Loucy (cell line): ENCODE data around the gene MMP11.

Experiments used
- H2AFZ ChIP-seq: fragments of 200-600 bp; sonication (generic); 2 replicates; pipeline ENCODE4 v1.6.0; 2016; ENCODE audit warnings: antibody characterized with exemption, mild to moderate bottlenecking, low read length, moderate library complexity
- H3F3A ChIP-seq: fragments of 200-600 bp; 2 replicates; pipeline ENCODE4 v1.6.0; 2016; ENCODE audit warnings: antibody characterized with exemption, low read depth, mild to moderate bottlenecking
- H3K27me3 ChIP-seq: fragments of 200-600 bp; sonication (generic); 2 replicates; pipeline ENCODE4 v1.6.1; 2014; ENCODE audit warnings: low read length, mild to moderate bottlenecking; ENCODE audit not compliant: insufficient read depth, poor library complexity, severe bottlenecking
- H3K36me3 ChIP-seq: fragments of 200-600 bp; sonication (generic); 2 replicates; pipeline ENCODE4 v1.6.1; 2016; ENCODE audit warnings: low read length; ENCODE audit not compliant: insufficient read depth
- H3K4me1 ChIP-seq: fragments of 200-600 bp; sonication (generic); 2 replicates; pipeline ENCODE4 v1.5.1; 2014; ENCODE audit warnings: low read length, mild to moderate bottlenecking; ENCODE audit not compliant: insufficient read depth, poor library complexity, severe bottlenecking
- H3K4me2 ChIP-seq: fragments of 200-600 bp; sonication (generic); 2 replicates; pipeline ENCODE4 v1.6.0; 2014; ENCODE audit warnings: antibody characterized with exemption, low read length, low read depth, mild to moderate bottlenecking; ENCODE audit not compliant: poor library complexity, severe bottlenecking
- H3K4me3 ChIP-seq: fragments of 200-600 bp; sonication (generic); 2 replicates; pipeline ENCODE4 v1.5.1; 2014; ENCODE audit warnings: low read length, mild to moderate bottlenecking, mixed read lengths; ENCODE audit not compliant: poor library complexity, severe bottlenecking
- H3K79me2 ChIP-seq: fragments of 200-600 bp; sonication (generic); 2 replicates; pipeline ENCODE4 v1.6.1; 2014; ENCODE audit warnings: low read length; ENCODE audit not compliant: insufficient read depth
- H3K9ac ChIP-seq: fragments of 200-600 bp; sonication (generic); 2 replicates; pipeline ENCODE4 v1.6.0; 2014; ENCODE audit warnings: mild to moderate bottlenecking, low read depth, low read length, moderate library complexity; ENCODE audit not compliant: poor library complexity, severe bottlenecking
- H3K9me2 ChIP-seq: fragments of 200-600 bp; sonication (generic); replicated peaks from 2 replicates; pipeline ENCODE4 v1.6.1; 2016; ENCODE audit warnings: low read depth, low read length, mixed read lengths
- H3K9me3 ChIP-seq: fragments of 200-600 bp; sonication (generic); 2 replicates; pipeline ENCODE4 v1.6.1; 2014; ENCODE audit warnings: mild to moderate bottlenecking, antibody characterized with exemption, low read length, low read depth; ENCODE audit not compliant: insufficient read depth
- H4K20me1 ChIP-seq: fragments of 200-600 bp; sonication (generic); 2 replicates; pipeline ENCODE4 v1.6.0; 2014; ENCODE audit warnings: antibody characterized with exemption, low read length, mild to moderate bottlenecking; ENCODE audit not compliant: insufficient read depth, poor library complexity, severe bottlenecking
- EZH2phosphoT487 ChIP-seq: fragments of 200-600 bp; IDR thresholded peaks from 2 replicates; pipeline ENCODE4 v1.6.1; 2018; ENCODE audit warnings: antibody characterized with exemption, mild to moderate bottlenecking, moderate library complexity, borderline replicate concordance
- TF ChIP-seq, protein P1 (sequence below): fragments of 200-600 bp; sonication (generic); conservative IDR thresholded peaks from 2 replicates; pipeline ENCODE4 v1.5.1; 2014; ENCODE audit warnings: mild to moderate bottlenecking, antibody characterized with exemption, low read length

MMP11 gene

DNA sequence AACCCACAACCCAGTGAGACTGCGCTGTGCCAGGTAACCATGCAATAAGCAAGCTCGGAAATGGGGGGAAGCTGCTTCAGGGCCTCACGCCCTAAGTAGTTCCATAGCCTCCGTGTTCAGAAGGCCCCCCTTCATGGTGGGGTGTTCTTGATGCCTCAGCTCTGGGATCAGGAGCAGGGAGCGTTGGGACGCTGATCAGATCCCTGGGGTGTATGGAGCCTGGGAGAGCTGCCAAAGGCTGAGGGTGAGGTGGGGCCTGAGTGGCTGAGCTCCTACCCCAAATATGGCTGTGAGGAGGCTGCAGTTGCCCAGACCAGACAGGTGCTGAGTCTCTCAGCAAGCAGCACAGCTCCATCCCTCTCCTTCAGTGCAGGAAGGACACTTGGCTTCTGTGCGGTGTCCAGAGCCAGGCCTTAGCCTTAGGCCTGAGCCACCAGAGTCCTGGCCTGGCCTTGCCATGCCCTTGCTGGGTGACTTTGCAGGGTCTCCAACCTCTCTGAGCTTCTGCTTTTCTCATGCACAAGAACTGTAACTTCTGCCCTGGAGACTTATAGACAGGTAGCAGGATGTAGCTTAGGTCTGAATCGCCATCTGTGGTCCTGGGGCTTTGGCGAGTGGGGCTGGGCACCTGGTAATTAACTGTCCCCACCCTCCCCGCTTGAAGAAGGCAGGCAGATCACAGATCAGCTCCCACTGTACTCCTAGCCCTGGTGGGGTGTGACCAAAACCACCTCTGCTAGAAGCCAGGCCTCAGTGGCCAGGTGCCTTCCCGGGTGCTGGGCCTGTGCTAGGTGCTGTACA is 5.3 kb downstream of the MMP11 start:
- H3K4me1 ChIP-seq: peaks cover 5% of the 10 kb centered on the region
- H3K4me2 ChIP-seq: no peak overlapping the region
- TF ChIP-seq, protein P1, sequence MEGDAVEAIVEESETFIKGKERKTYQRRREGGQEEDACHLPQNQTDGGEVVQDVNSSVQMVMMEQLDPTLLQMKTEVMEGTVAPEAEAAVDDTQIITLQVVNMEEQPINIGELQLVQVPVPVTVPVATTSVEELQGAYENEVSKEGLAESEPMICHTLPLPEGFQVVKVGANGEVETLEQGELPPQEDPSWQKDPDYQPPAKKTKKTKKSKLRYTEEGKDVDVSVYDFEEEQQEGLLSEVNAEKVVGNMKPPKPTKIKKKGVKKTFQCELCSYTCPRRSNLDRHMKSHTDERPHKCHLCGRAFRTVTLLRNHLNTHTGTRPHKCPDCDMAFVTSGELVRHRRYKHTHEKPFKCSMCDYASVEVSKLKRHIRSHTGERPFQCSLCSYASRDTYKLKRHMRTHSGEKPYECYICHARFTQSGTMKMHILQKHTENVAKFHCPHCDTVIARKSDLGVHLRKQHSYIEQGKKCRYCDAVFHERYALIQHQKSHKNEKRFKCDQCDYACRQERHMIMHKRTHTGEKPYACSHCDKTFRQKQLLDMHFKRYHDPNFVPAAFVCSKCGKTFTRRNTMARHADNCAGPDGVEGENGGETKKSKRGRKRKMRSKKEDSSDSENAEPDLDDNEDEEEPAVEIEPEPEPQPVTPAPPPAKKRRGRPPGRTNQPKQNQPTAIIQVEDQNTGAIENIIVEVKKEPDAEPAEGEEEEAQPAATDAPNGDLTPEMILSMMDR: no peak
- TF ChIP-seq EZH2phosphoT487: no peak
- no peaks in the 10 kb centered on the region for H3K9me3 ChIP-seq
- no peak overlapping the region for H3K4me3 ChIP-seq
- no peaks in the 10 kb centered on the region for H3K27me3 ChIP-seq
- H3K36me3 ChIP-seq: no peaks in the 10 kb centered on the region
- no peak overlapping the region for H2AFZ ChIP-seq
- no peaks in the 10 kb centered on the region for H3K79me2 ChIP-seq
- no peak overlapping the region for H3K9ac ChIP-seq
- H3K9me2 ChIP-seq: no peaks in the 10 kb centered on the region
- no peaks in the 10 kb centered on the region for H4K20me1 ChIP-seq
- no peaks in the 10 kb centered on the region for H3F3A ChIP-seq

DNA sequence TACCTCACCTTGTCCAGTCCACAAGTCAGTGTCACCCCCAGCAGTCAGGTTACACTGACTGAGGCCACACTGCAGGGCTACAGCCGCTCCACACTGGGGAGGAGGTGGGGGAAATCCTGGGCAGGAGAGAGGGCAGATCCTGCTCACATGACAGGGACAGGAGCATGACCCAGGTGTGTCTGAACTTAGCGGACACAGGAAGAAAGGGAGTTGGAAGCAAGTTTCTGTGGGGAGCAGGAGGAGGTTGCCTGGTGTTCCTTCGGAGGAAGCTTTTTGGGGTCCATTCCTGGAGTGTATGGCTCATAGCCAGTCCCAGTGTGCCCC is 5.9 kb downstream of the MMP11 start:
- H3K4me1 ChIP-seq: peaks cover 5% of the 10 kb centered on the region
- no peaks in the 10 kb centered on the region for H3F3A ChIP-seq
- no peak overlapping the region for H3K4me3 ChIP-seq
- no peaks in the 10 kb centered on the region for H3K9me2 ChIP-seq
- TF ChIP-seq, protein P1: no peak
- TF ChIP-seq EZH2phosphoT487: no peak
- H3K36me3 ChIP-seq: no peaks in the 10 kb centered on the region
- H3K9me3 ChIP-seq: no peaks in the 10 kb centered on the region
- H3K79me2 ChIP-seq: no peaks in the 10 kb centered on the region
- no peak overlapping the region for H3K9ac ChIP-seq
- H4K20me1 ChIP-seq: no peaks in the 10 kb centered on the region
- no peak overlapping the region for H3K4me2 ChIP-seq
- H2AFZ ChIP-seq: no peak overlapping the region
- H3K27me3 ChIP-seq: no peaks in the 10 kb centered on the region

DNA sequence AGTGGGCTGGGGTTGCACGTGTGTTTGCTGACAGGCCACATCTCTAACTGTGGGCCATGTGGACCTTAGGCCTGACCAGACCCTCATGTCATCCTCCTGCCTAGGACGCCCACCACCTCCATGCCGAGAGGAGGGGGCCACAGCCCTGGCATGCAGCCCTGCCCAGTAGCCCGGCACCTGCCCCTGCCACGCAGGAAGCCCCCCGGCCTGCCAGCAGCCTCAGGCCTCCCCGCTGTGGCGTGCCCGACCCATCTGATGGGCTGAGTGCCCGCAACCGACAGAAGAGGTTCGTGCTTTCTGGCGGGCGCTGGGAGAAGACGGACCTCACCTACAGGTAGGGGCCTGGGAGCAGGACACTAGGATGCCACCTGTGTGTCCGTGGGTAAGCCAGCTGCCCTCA is 6.4 kb downstream of the MMP11 start:
- no peak overlapping the region for H3K4me2 ChIP-seq
- no peak overlapping the region for H2AFZ ChIP-seq
- no peaks in the 10 kb centered on the region for H3K27me3 ChIP-seq
- no peak overlapping the region for H3K9ac ChIP-seq
- no peaks in the 10 kb centered on the region for H3F3A ChIP-seq
- no peaks in the 10 kb centered on the region for H3K9me3 ChIP-seq
- H3K4me3 ChIP-seq: no peak overlapping the region
- no peaks in the 10 kb centered on the region for H4K20me1 ChIP-seq
- H3K36me3 ChIP-seq: no peaks in the 10 kb centered on the region
- no peaks in the 10 kb centered on the region for H3K9me2 ChIP-seq
- no peaks in the 10 kb centered on the region for H3K79me2 ChIP-seq
- TF ChIP-seq, protein P1: no peak
- no peak for TF ChIP-seq EZH2phosphoT487
- H3K4me1 ChIP-seq: peaks cover 5% of the 10 kb centered on the region
